ENCODE results near the gene CCDC71. TPM values are rescaled to one million over a fixed set of nuclear protein-coding genes. Genes with fewer than 3 reads are reported as not detected.

Gene CCDC71
- total and polyA plus RNA-seq, 2 of the 13 experiments (the other 11 are each of a cell fraction or from before 2014, with no cell fraction given), result 9.7 to 14.3 TPM

GRCh38 chr3:49166752-49167556 lies 823 bp upstream of the CCDC71 start (continued):
- no peak; the same call in 1 of the 2 replicates for TF ChIP-seq ARID4A (CRISPR knock-in tag; IDR thresholded peaks at IDR 0.05; ENCODE audit: borderline replicate concordance)
- TF ChIP-seq ZMYM4 (CRISPR knock-in tag; IDR thresholded peaks at IDR 0.05), result 0 out of 2 replicates have a peak, but pooled peaks have one; percentile 22
- no peak for TF ChIP-seq CREB3 (CRISPR knock-in tag; IDR thresholded peaks at IDR 0.05)
- TF ChIP-seq SP140L (CRISPR knock-in tag; IDR thresholded peaks at IDR 0.05; ENCODE audit: borderline replicate concordance), result no peak
- TF ChIP-seq MXD4 (CRISPR knock-in tag; IDR thresholded peaks at IDR 0.05), result no peak
- TF ChIP-seq NR1H2 (CRISPR knock-in tag; IDR thresholded peaks at IDR 0.05; ENCODE audit: borderline replicate concordance, low read depth), result no peak
- no peak; the same call in 1 of the 2 replicates for TF ChIP-seq MEIS1 (CRISPR knock-in tag; IDR thresholded peaks at IDR 0.05; ENCODE audit: borderline replicate concordance)
- no peak for TF ChIP-seq MTF1 (CRISPR knock-in tag; IDR thresholded peaks at IDR 0.05)
- no peak for TF ChIP-seq SP5 (CRISPR knock-in tag; IDR thresholded peaks at IDR 0.05; ENCODE audit: borderline replicate concordance, low read depth)
- no peak for TF ChIP-seq HHEX (CRISPR knock-in tag; IDR thresholded peaks at IDR 0.05)
- TF ChIP-seq ZEB1 (IDR thresholded peaks at IDR 0.05; ENCODE audit: insufficient replicate concordance, low read depth), result no peak
- peak; percentile 47; the same call in 1 of the 2 replicates for TF ChIP-seq ZNF687 (CRISPR knock-in tag; IDR thresholded peaks at IDR 0.05)
- no peak for TF ChIP-seq ZNF703 (CRISPR knock-in tag; IDR thresholded peaks at IDR 0.05; ENCODE audit: borderline replicate concordance)
- no peak for TF ChIP-seq ZNF800 (CRISPR knock-in tag; IDR thresholded peaks at IDR 0.05)
- no peak for TF ChIP-seq SP2 (CRISPR knock-in tag; IDR thresholded peaks at IDR 0.05)

All from HepG2 (cell line).